HG03103 (cell line): ENCODE results near the gene SLC36A4.
"Not testable (repeated sequence)": the region's sequence is repeated elsewhere in the genome, so short reads cannot be mapped to it uniquely, and the experiment has no call there.

Source experiments
- ATAC-seq: cut with Tn5 transposase; IDR thresholded peaks from one replicate; pipeline ENCODE4 v1.9.1; 2021; ENCODE audit warnings: low read depth; ENCODE audit not compliant: unreplicated experiment

SLC36A4 gene

GRCh38 chr11:93197380-93198214 lies at the start of gene SLC36A4:
SLC36A4 (minus strand) TSS chr11:93197991; CDS start chr11:93197832, 159 bp downstream.
- peak; percentile 82 for ATAC-seq

- ATAC-seq: not testable (repeated sequence)
These were observed 49.0 kb upstream of the SLC36A4 start for GRCh38 chr11:93246790-93247189.

DNA sequence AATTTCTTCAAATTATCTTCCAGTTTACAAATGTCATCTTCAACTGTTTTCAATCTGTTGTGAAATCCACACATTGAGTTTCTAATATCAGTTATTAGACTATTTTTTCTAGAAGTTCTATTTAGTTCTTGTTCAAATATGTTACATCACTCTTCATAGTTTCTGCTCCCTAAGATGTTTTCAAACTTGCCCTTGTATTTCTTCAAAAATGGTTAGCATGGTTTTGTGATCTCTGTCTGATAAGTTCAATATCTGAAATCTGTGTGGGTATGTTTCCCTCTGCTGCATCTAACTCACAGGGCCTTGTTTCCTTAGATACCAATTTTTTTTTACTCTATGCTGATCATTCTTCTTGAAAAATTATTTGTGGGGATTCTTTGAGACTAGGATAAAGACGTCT lies 46.2 kb upstream of the SLC36A4 start:
- ATAC-seq: no peak

DNA sequence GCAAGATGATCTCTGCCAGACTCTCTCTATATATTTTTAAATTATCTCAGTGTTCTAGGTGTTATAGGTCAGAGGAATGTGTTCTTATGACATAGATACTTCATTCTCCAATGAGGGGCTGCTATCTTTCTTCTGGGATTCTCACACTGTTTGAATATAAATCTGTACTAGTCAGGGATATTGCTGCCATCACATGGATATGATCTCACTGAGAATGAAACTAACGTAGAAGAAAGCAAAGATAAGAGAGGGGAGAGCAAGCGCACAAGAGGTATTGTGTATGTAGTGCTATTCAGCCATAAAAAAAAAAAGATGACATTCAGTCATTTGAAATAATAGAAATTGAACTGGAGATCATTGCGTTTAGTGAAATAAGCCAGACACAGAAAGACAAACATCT lies 42.2 kb upstream of the SLC36A4 start:
- no peak for ATAC-seq

GRCh38 chr11:93238956-93239355 lies 41.2 kb upstream of the SLC36A4 start:
- ATAC-seq: no peak

DNA sequence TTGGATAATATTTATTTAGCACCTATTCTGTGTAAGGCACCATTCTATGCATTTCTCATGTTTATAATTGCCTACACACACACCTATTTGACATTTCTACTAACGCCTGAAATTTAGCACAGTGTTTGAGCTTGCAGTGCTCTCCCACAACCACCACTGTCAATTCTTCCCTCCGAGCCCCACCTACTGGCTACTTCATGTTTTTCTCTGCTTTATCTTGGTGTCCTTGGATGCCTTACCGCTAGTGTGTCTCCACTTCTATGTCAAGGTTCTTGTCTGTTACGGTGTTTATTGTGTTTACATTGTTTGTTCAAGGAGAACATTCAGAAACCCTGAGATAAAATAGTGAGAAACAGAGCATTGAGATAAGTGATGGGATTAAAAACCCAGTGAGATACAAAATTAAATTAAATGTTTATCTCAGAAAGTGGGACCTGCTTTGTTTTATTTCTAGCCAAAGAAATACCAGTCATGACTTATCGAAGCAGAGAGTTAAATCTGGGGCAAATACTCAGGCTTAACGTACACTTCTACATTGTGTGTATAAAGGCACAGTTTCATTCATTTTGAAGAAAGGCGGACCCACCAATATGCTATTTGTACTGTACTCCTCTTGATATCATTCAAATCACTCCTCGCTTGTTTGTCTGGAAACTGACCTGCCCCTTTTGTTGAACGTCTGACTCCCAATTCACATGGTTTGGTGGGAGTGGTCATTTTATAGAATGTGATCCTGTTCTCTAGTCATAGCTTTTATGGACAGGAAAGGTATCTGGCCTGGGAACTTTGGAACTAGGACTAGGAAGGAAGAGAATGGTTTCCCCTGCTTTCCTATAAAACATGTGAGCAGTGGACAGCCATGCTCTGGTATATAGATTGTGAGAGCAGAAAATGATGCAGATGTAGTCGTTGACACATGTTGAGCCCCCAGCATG lies 39.2 kb upstream of the SLC36A4 start:
- ATAC-seq: peak; percentile 69

DNA sequence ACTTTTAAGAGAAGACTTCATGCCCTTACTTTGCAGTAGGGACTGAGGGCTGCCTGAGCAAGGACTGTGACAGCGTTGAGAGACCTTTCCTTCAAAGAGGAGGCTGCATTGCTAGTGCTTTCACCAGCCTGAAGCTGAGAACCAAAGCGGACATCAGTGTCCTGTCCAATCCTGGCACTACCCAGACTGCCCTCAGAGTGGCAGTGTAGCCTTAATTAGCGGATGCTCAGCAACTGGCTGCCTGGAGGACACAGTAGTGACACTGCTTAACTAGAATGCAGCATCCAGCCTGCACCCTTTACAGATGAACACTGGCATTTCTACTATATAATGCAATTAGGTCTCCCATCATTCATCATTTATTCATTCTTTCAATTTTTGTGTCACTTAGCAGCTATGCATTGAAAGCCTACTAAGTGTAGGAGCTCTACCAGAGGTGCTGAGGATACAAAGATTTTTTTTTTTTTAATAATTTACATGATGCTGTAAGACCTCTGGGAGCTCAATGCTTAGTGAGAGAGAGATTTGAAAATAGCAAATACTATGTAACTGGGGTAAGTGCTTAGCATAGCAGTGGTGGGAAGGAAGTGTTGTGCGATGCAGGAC lies 36.9 kb upstream of the SLC36A4 start:
- peak; percentile 97 for ATAC-seq

GRCh38 chr11:93229876-93230275 lies 32.1 kb upstream of the SLC36A4 start:
- no peak for ATAC-seq

DNA sequence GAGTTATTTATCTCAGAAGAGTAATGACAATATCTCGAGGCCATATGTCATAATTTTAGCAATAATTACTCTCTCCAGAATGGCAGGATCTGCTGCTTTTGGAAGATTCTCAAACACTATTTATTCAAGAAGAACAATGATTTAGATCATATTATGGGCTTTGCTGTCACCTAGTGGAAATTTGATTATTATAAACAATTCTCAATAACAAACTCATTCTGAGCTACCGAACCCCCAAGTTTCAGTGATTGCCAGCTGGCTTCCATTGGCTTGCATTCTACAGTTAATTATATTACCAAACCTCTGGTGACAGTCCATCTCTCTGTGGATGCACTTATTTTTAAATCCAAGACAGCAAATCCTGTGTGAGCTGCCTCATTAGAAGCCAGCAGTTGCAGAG lies 27.9 kb upstream of the SLC36A4 start:
- no peak for ATAC-seq

DNA sequence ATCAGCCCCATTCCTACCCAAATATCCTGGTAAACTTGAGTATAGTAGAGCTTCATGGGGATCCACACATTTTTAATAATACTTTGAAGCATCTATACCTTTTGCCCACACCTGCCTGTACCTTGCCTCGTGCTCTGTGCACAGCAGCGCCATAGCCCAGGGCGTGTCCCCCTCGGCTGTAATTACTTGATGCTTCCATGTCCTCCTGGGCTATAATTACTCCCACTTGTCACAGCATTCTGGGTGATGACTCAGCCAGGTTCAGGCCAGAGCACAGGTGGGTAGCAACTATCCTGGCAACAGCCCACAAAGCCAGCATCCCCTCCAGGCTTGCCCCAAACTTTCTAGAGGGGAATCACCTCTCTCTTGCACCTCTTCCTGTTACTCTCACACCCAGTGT lies 23.7 kb upstream of the SLC36A4 start:
- ATAC-seq: no peak

GRCh38 chr11:93220078-93220477 lies 22.3 kb upstream of the SLC36A4 start:
- no peak for ATAC-seq

DNA sequence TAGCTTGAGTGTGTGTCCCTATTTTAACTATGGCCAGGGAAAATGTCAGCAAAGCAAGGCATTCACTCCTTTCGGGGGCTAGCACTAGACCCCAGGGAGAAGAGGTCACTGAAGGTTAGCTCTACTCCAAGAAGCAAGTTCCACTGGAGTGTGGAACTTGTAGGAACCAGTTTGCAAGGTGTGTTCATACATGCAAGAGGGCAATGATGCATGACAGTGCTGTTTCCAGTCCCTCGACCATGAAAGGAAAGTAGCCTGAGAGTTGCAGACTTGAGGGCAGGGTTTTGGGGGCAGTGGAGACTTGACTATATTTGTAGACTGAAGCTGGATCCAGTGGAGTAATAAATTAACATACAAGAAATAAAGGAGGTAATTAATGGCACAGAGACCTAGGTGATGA lies 21.6 kb upstream of the SLC36A4 start:
- ATAC-seq: peak; percentile 73

GRCh38 chr11:93216511-93217101 lies 18.8 kb upstream of the SLC36A4 start:
- ATAC-seq: no peak

- no peak for ATAC-seq
These were observed 15.8 kb upstream of the SLC36A4 start for GRCh38 chr11:93213622-93214021.

DNA sequence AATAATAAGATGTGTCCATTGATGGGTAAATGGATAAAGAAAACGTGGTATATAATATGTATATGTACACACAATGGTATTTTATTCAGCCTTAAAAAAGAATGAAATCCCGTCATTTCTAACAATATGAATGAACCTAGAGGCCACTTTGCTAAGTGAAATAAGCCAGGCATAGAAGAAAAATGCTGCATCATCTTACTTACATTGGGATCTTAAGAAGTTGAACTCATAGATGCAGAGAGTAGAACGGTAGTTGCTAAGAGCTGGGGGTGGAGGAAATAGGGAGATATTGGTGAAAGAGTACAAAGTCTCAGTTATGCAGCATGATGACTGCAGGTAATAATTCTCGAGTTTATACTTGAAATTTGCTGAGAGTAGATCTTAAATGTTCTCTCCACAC lies 14.3 kb upstream of the SLC36A4 start:
- no peak for ATAC-seq

DNA sequence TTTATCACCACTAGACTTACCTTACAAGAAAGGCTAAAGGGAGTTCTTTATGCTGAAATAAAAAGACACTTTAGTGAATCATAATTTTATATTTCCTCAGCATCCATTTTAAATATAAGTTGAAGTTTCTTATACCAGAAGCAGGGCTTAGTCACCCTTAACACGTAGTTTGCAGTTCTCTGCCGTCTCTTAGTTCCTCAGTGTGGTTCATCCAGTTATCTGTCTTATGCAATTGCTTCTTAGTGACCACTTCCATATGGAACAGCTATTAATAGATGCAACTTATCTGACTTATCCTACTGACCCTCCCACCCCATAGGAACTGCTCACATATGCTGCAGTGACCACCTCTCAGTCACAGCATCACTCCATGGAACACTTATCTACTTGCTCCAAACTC lies 11.7 kb upstream of the SLC36A4 start:
- no peak for ATAC-seq

- no peak for ATAC-seq
These were observed 11.0 kb upstream of the SLC36A4 start for GRCh38 chr11:93208663-93209270.

- no peak for ATAC-seq
These were observed 1.8 kb upstream of the SLC36A4 start for GRCh38 chr11:93199616-93200015.

DNA sequence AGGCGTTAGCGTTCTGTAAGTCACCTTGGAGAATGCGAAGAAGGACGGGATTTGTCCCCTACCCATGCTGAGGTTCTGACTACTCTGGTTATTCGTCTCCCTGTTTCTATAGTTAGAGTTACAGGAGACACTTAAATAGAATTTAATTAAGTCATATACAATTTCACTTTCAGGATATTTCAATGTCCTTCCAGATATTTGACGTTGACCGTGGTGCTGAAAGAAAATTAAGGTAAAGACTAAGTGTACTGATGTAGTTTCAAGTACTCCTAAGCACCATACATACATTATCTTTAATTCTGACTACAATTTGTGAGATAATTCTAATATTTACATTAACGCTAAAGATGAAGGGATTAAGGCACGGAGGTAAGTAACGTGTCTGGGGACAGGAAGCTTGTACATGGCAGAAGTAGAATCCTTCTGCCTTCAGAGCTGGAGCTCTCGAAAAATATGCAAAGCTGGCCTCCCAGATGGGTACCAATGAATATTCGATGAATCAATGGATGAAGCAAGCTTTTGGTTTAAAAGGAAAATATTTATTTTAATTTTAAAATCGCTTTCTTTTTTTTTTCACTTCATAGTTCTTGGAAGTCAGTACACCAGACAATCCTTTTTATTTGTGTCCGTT lies 539 bp upstream of the SLC36A4 start:
- ATAC-seq: no peak
